ENCODE measurements around the gene PCSK6. TPM values are rescaled to one million over a fixed set of nuclear protein-coding genes. Genes with fewer than 3 reads are reported as not detected.

PCSK6 gene
- polyA plus RNA-seq, 3 donors, result 0.05 to 0.10 TPM; not detected in 1

DNA sequence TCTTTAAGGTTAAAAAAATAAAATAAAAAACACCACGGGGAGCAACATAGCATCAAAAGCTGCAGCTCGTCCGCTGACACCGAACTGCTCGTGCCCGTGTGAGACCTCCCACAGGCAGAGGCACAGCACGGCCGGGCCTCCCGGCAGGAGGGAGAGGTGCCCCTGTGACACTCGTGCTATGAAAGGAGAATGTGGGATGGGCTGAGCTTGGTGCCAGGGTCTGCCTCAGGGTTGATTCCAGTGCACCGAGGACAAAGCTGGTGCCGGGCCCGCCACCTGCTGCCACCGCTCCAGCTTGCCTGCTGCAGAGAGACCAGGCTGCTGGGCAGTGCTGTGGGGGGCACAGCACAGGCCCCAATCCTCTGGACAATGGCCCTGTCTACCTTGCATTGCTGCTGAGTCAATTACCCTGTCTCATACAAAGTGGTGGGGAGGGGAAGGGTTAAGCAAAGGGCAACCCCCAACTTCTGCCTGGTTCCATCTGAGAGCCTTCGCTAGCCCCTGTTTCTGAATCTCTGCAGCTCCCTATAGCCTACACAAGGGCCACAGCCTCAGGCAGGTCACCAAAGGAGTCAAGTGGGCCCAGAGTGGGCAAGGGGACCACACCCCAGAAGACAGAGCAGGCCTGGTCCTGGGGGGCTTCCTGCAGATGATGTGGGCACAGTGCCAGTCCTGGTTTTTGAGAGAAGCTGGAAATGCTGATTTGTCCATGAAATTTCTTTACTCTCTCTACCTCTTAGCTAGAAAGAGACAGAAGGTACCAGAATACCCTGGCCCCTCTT, 120.5 kb downstream of the PCSK6 start:
- Mint-ChIP-seq H3K4me1 (peaks cover 8% of the 10 kb centered on the region), H3K4me3 (no peak overlapping the region), H3K36me3 (no peaks in the 10 kb centered on the region), H3K27ac (no peak overlapping the region), H3K9me3 (peaks cover 0 to 3% (median 0%) of the 10 kb centered on the region in 7 donors), H3K27me3 (ENCODE audit: low read depth in 3 of 3) (peaks cover 14 to 18% (median 16%) of the 10 kb centered on the region in 3 donors)
- H3K9ac ChIP-seq (ENCODE audit: insufficient read depth, low read length, poor library complexity, severe bottlenecking), result no peak overlapping the region
- no peak overlapping the region for H2AFZ ChIP-seq (ENCODE audit: insufficient read depth, low read depth, low read length, poor library complexity, severe bottlenecking)
- H3K4me3 ChIP-seq (replicated peaks in 1 of 3; ENCODE audit: low read depth in 2 of 3, low read length in 3 of 3), result no peak overlapping the region
- no peaks in the 10 kb centered on the region for H3K9me3 ChIP-seq (replicated peaks in 1 of 2; ENCODE audit: control insufficient read depth in 1 of 2, insufficient read depth in 1 of 2, low read length in 2 of 2)
- H4K20me1 ChIP-seq (ENCODE audit: insufficient read depth, low read length), result no peaks in the 10 kb centered on the region
- no peaks in the 10 kb centered on the region for H3K79me2 ChIP-seq (ENCODE audit: insufficient read depth, low read length)
- 98% methylated on average over 15 of the region's 15 CpGs for WGBS (ENCODE audit: insufficient coverage)
- H3K4me1 ChIP-seq (ENCODE audit: control insufficient read depth in 1 of 2, insufficient read depth in 2 of 2, low read length in 2 of 2), result no peaks in the 10 kb centered on the region
- TF ChIP-seq, protein P1, sequence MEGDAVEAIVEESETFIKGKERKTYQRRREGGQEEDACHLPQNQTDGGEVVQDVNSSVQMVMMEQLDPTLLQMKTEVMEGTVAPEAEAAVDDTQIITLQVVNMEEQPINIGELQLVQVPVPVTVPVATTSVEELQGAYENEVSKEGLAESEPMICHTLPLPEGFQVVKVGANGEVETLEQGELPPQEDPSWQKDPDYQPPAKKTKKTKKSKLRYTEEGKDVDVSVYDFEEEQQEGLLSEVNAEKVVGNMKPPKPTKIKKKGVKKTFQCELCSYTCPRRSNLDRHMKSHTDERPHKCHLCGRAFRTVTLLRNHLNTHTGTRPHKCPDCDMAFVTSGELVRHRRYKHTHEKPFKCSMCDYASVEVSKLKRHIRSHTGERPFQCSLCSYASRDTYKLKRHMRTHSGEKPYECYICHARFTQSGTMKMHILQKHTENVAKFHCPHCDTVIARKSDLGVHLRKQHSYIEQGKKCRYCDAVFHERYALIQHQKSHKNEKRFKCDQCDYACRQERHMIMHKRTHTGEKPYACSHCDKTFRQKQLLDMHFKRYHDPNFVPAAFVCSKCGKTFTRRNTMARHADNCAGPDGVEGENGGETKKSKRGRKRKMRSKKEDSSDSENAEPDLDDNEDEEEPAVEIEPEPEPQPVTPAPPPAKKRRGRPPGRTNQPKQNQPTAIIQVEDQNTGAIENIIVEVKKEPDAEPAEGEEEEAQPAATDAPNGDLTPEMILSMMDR (IDR thresholded peaks at IDR 0.05), result no peak
- H3K27me3 ChIP-seq (ENCODE audit: control insufficient read depth in 2 of 2, insufficient read depth in 2 of 2, low read length in 2 of 2), result peaks cover 0 to under 1% of the 10 kb centered on the region in 2 donors
- no peaks in the 10 kb centered on the region for H3K36me3 ChIP-seq (replicated peaks in 1 of 2; ENCODE audit: control insufficient read depth in 1 of 2, insufficient read depth in 2 of 2, low read length in 2 of 2)
- intact Hi-C loops (cut with micrococcal nuclease), result no loop called here
- H3K27ac ChIP-seq (ENCODE audit: low read depth in 1 of 2, low read length in 2 of 2), result no peak overlapping the region
- no peak overlapping the region for H3K4me2 ChIP-seq (replicated peaks; ENCODE audit: extremely low read depth, low read length, poor library complexity, severe bottlenecking)
- no peak for DNase-seq

DNA sequence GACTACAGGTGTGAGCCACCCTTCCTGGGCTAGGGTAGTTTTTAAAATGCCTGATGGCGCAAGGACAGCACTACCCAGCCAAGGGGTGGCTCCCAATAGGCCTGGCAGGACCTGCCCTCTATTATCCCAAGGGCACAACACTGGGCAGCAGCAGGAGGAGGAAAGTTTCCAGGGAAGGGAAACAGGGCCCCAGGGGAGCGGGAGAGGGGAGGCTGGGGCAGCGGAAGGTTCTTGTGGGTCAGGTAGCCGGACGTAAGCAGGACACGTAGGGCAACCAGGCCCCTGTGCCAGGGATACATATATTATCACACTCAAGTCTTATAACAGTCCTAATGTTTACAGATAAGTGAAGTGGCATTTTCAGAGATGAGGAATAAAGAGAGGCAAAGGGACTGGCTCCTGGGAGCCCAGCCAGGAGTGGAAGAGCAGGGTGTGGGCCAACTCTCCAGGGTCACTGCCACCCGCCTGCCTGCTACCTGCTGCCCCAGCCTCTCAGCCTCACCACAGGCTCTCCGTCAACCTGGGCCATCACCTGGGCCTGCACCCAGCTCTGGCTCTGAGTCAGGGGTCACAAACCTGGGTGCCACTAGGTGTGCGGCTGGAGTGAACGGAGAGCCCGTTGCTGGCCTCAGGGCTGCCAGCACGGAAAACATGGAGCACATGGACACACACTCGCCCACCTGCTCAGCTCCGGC, 121.3 kb downstream of the PCSK6 start:
- Histone ChIP-seq H4K20me1 (ENCODE audit: insufficient read depth, low read length) (no peaks in the 10 kb centered on the region), H3K4me3 (replicated peaks in 1 of 3; ENCODE audit: low read depth in 2 of 3, low read length in 3 of 3) (no peak overlapping the region), H3K27me3 (ENCODE audit: control insufficient read depth in 2 of 2, insufficient read depth in 2 of 2, low read length in 2 of 2) (peaks cover 0 to 2% of the 10 kb centered on the region in 2 donors), H3K79me2 (ENCODE audit: insufficient read depth, low read length) (no peaks in the 10 kb centered on the region), H3K4me1 (ENCODE audit: control insufficient read depth in 1 of 2, insufficient read depth in 2 of 2, low read length in 2 of 2) (no peaks in the 10 kb centered on the region), H3K4me2 (replicated peaks; ENCODE audit: extremely low read depth, low read length, poor library complexity, severe bottlenecking) (no peak overlapping the region), H3K9me3 (replicated peaks in 1 of 2; ENCODE audit: control insufficient read depth in 1 of 2, insufficient read depth in 1 of 2, low read length in 2 of 2) (no peaks in the 10 kb centered on the region), H3K27ac (ENCODE audit: low read depth in 1 of 2, low read length in 2 of 2) (no peak overlapping the region), H3K36me3 (replicated peaks in 1 of 2; ENCODE audit: control insufficient read depth in 1 of 2, insufficient read depth in 2 of 2, low read length in 2 of 2) (no peaks in the 10 kb centered on the region), H2AFZ (ENCODE audit: insufficient read depth, low read depth, low read length, poor library complexity, severe bottlenecking) (no peak overlapping the region), H3K9ac (ENCODE audit: insufficient read depth, low read length, poor library complexity, severe bottlenecking) (no peak overlapping the region)
- TF ChIP-seq, protein P1 (IDR thresholded peaks at IDR 0.05), result no peak
- Mint-ChIP-seq H3K9me3 (peaks cover 0 to 3% (median 0%) of the 10 kb centered on the region in 7 donors), H3K27me3 (ENCODE audit: low read depth in 3 of 3) (peaks cover 12 to 19% (median 17%) of the 10 kb centered on the region in 3 donors), H3K36me3 (no peaks in the 10 kb centered on the region), H3K4me1 (peaks cover 1% of the 10 kb centered on the region), H3K27ac (no peak overlapping the region), H3K4me3 (no peak overlapping the region)
- WGBS (ENCODE audit: insufficient coverage), result 99% methylated on average over 8 of the region's 14 CpGs
- DNase-seq, result no peak
- intact Hi-C loops (cut with micrococcal nuclease), result no loop called here

All from CD14-positive monocyte (primary cell).